OCI-LY7 (cell line): ENCODE results near the gene ESPNL. TPM values are rescaled to one million over a fixed set of nuclear protein-coding genes. Genes with fewer than 3 reads are reported as not detected.

ENCODE experiments used
- BruUV-seq: library from RNA; stranded (reverse); fragments of 400-500 nt; replicated peaks from 2 replicates; lab custom pipeline; 2021; lab: Mats Ljungman, UMichigan
- CTCF ChIA-PET: fragments of 300-600 bp; sonication (Branson Sonifier 250); formaldehyde crosslinking; loops from one replicate; lab custom pipeline; 2022; ENCODE audit warnings: antibody characterized with exemption; ENCODE audit not compliant: unreplicated experiment; lab: Charles Lee
- POLR2A ChIA-PET: fragments of 300-600 bp; sonication (Branson Sonifier 250); formaldehyde crosslinking; loops from one replicate; lab custom pipeline; 2022; ENCODE audit warnings: antibody characterized with exemption; lab: Charles Lee
- DNase-seq: peaks from one replicate; pipeline ENCODE4 v3.0.0-alpha.2; 2015; ENCODE audit warnings: low spot score
- H2AFZ ChIP-seq: fragments of 200-600 bp; sonication (generic), shearing (Covaris generic); 2 replicates; pipeline ENCODE4 v1.6.1; 2014; ENCODE audit warnings: mild to moderate bottlenecking, antibody characterized with exemption, low read length, moderate library complexity
- H3K27ac ChIP-seq: fragments of 200-600 bp; sonication (generic); 2 replicates; pipeline ENCODE4 v1.5.1; 2014; ENCODE audit warnings: mixed run types, low read depth, mild to moderate bottlenecking, moderate library complexity, low read length, inconsistent platforms; ENCODE audit not compliant: poor library complexity, severe bottlenecking
- H3K36me3 ChIP-seq: fragments of 200-600 bp; sonication (generic); 2 replicates; pipeline ENCODE4 v1.6.1; 2014; ENCODE audit warnings: mild to moderate bottlenecking, antibody characterized with exemption, low read length, moderate library complexity, mixed read lengths; ENCODE audit not compliant: insufficient read depth
- H3K4me1 ChIP-seq: fragments of 200-600 bp; sonication (generic); 2 replicates; pipeline ENCODE4 v1.5.1; 2014; ENCODE audit warnings: mild to moderate bottlenecking, low read length; ENCODE audit not compliant: insufficient read depth, poor library complexity, severe bottlenecking
- H3K4me2 ChIP-seq: fragments of 200-600 bp; sonication (generic); 2 replicates; pipeline ENCODE4 v1.6.1; 2014; ENCODE audit warnings: mild to moderate bottlenecking, low read length
- H3K4me3 ChIP-seq: fragments of 200-600 bp; sonication (generic); 2 replicates; pipeline ENCODE4 v1.5.1; 2014; ENCODE audit warnings: mild to moderate bottlenecking, low read depth, low read length; ENCODE audit not compliant: poor library complexity, severe bottlenecking
- H3K79me2 ChIP-seq: fragments of 200-600 bp; sonication (generic); 2 replicates; pipeline ENCODE4 v1.6.1; 2016; ENCODE audit warnings: low read depth, mild to moderate bottlenecking, low read length, moderate library complexity, mixed read lengths; ENCODE audit not compliant: insufficient read depth
- H3K9me2 ChIP-seq: fragments of 200-600 bp; sonication (generic); 2 replicates; pipeline ENCODE4 v1.6.1; 2016; ENCODE audit warnings: mild to moderate bottlenecking, low read length, mixed read lengths; ENCODE audit not compliant: insufficient read depth
- H3K9me3 ChIP-seq: fragments of 200-600 bp; sonication (generic); 2 replicates; pipeline ENCODE4 v1.6.1; 2014; ENCODE audit warnings: mild to moderate bottlenecking, mixed run types, low read length, mixed read lengths
- H4K20me1 ChIP-seq: fragments of 200-600 bp; sonication (generic); 2 replicates; pipeline ENCODE4 v1.6.1; 2014; ENCODE audit warnings: mild to moderate bottlenecking, antibody characterized with exemption, low read length, moderate library complexity, mixed read lengths; ENCODE audit not compliant: insufficient read depth
- CTCF ChIP-seq: fragments of 200-600 bp; sonication (generic); conservative IDR thresholded peaks from 2 replicates; pipeline ENCODE4 v1.5.1; 2014; ENCODE audit warnings: mild to moderate bottlenecking, antibody characterized with exemption, low read length, moderate library complexity, mixed read lengths
- EZH2phosphoT487 ChIP-seq: fragments of 200-600 bp; sonication (generic); IDR thresholded peaks from 2 replicates; pipeline ENCODE4 v1.6.1; 2018; ENCODE audit warnings: low read depth, borderline replicate concordance, mild to moderate bottlenecking, mixed run types, antibody characterized with exemption, low read length, moderate library complexity, mixed read lengths
- intact Hi-C: fragments of 100-400 bp; cut with micrococcal nuclease; formaldehyde crosslinking; loops from one replicate; pipeline ENCODE4 v1.10.0; 2022; ENCODE audit not compliant: unreplicated experiment
- total RNA-seq, 2 experiments: library from RNA; depleted of rRNA in 1 of 2; stranded (reverse); fragments of >200 nt in 1 of 2; shearing (Covaris generic) in 1 of 2; gene quantifications; 2 replicates each; pipeline ENCODE4 v1.2.3, GENCODE V29; 2014 to 2022

The ESPNL gene
- total RNA-seq, 2 experiments from 2014 or later: 5.0 to 7.7 TPM

- no peak overlapping the region for H3K4me2 ChIP-seq
- no peaks in the 10 kb centered on the region for H3K9me2 ChIP-seq
- no peaks in the 10 kb centered on the region for H3K79me2 ChIP-seq
- intact Hi-C loops: no loop called here
- TF ChIP-seq CTCF: no peak
- TF ChIP-seq EZH2phosphoT487: no peak
- BruUV-seq: no TSS peak
- H3K36me3 ChIP-seq: no peaks in the 10 kb centered on the region
- H3K4me1 ChIP-seq: no peaks in the 10 kb centered on the region
- no peak overlapping the region for H3K4me3 ChIP-seq
- H3K27ac ChIP-seq: no peak overlapping the region
- ChIA-PET CTCF (no interaction called here), POLR2A (interaction anchor here (1.0 kb wide), 1 partner anchor 24 kb away, joined by 6 read pairs; no protein-coding TSS in a partner anchor)
- DNase-seq: no peak
- no peaks in the 10 kb centered on the region for H4K20me1 ChIP-seq
- no peak overlapping the region for H2AFZ ChIP-seq
- H3K9me3 ChIP-seq: no peaks in the 10 kb centered on the region
Measured at GRCh38 chr2:238132463-238133450, 32.6 kb downstream of the ESPNL start.

GRCh38 chr2:238133499-238134392, 33.6 kb downstream of the ESPNL start:
- no peak overlapping the region for H2AFZ ChIP-seq
- ChIA-PET CTCF (no interaction called here), POLR2A (interaction anchor here (1.0 kb wide), 1 partner anchor 25 kb away, joined by 6 read pairs; no protein-coding TSS in a partner anchor)
- H3K9me3 ChIP-seq: no peaks in the 10 kb centered on the region
- H3K36me3 ChIP-seq: no peaks in the 10 kb centered on the region
- TF ChIP-seq EZH2phosphoT487 (no peak), CTCF (peak; percentile 33; the same call in 1 of the 2 replicates)
- H3K9me2 ChIP-seq: no peaks in the 10 kb centered on the region
- H4K20me1 ChIP-seq: no peaks in the 10 kb centered on the region
- no peak for DNase-seq
- no peak overlapping the region for H3K27ac ChIP-seq
- no peaks in the 10 kb centered on the region for H3K79me2 ChIP-seq
- intact Hi-C loops: no loop called here
- no TSS peak for BruUV-seq
- no peak overlapping the region for H3K4me3 ChIP-seq
- H3K4me1 ChIP-seq: peaks cover 8% of the 10 kb centered on the region
- no peak overlapping the region for H3K4me2 ChIP-seq
